Fibroblast of skin of back (primary cell): Measurements from ENCODE around the gene TM7SF3. TPM values are rescaled to one million over a fixed set of nuclear protein-coding genes. Genes with fewer than 3 reads are reported as not detected.
"Not testable (repeated sequence)": the region's sequence is repeated elsewhere in the genome, so short reads cannot be mapped to it uniquely, and the experiment has no call there.

Experiments used
- DNase-seq: peaks from one replicate; pipeline ENCODE4 v3.0.0-alpha.2; 2013
- polyA plus RNA-seq, 2 experiments: library from polyadenylated mRNA; unstranded; fragments of 120-200 nt; gene quantifications; one replicate each; pipeline ENCODE4 v1.2.1, GENCODE V29; 2013; ENCODE audit not compliant: insufficient read length in 2 of 2

TM7SF3 gene
- polyA plus RNA-seq (2013, experiment 1 of 2; ENCODE audit: insufficient read length): 44.1 TPM
- 36.9 TPM for polyA plus RNA-seq (2013, experiment 2 of 2; ENCODE audit: insufficient read length)

- peak; percentile 84 for DNase-seq
Measured at GRCh38 chr12:27014085-27014858, at the start of gene TM7SF3. TM7SF3 (minus strand) TSS chr12:27014384; CDS start chr12:27014168, 216 bp downstream.

- no peak for DNase-seq
Measured at GRCh38 chr12:27063250-27063851, 49.2 kb upstream of the TM7SF3 start.

- no peak for DNase-seq
Measured at GRCh38 chr12:27061317-27061716, 47.1 kb upstream of the TM7SF3 start.

- DNase-seq: no peak
Measured at GRCh38 chr12:27060740-27061139, 46.6 kb upstream of the TM7SF3 start.

- DNase-seq: no peak
Measured at GRCh38 chr12:27057543-27057942, 43.4 kb upstream of the TM7SF3 start.

- DNase-seq: no peak
Measured at GRCh38 chr12:27055966-27056365, 41.8 kb upstream of the TM7SF3 start.

GRCh38 chr12:27052742-27053141 lies 38.6 kb upstream of the TM7SF3 start:
- DNase-seq: no peak

- DNase-seq: no peak
Measured at GRCh38 chr12:27052176-27052575, 38.0 kb upstream of the TM7SF3 start.

GRCh38 chr12:27048822-27049752 lies 34.9 kb upstream of the TM7SF3 start:
- peak; percentile 92 for DNase-seq

GRCh38 chr12:27042018-27042417 lies 27.8 kb upstream of the TM7SF3 start:
- not testable (repeated sequence) for DNase-seq

- DNase-seq: not testable (repeated sequence)
Measured at GRCh38 chr12:27040637-27041036, 26.5 kb upstream of the TM7SF3 start.

GRCh38 chr12:27034607-27035293 lies 20.6 kb upstream of the TM7SF3 start:
- DNase-seq: no peak

- no peak for DNase-seq
Measured at GRCh38 chr12:27032679-27033078, 18.5 kb upstream of the TM7SF3 start.

GRCh38 chr12:27031531-27031930 lies 17.3 kb upstream of the TM7SF3 start:
- DNase-seq: peak; percentile 77

- no peak for DNase-seq
Measured at GRCh38 chr12:27026257-27026656, 12.1 kb upstream of the TM7SF3 start.

- peak; percentile 20 for DNase-seq
Measured at GRCh38 chr12:27025116-27025515, 10.9 kb upstream of the TM7SF3 start.

- no peak for DNase-seq
Measured at GRCh38 chr12:27024291-27024690, 10.1 kb upstream of the TM7SF3 start.

GRCh38 chr12:27020761-27021160 lies 6.6 kb upstream of the TM7SF3 start:
- no peak for DNase-seq

GRCh38 chr12:27018037-27018436 lies 3.9 kb upstream of the TM7SF3 start:
- no peak for DNase-seq

GRCh38 chr12:27017163-27017823 lies 3.1 kb upstream of the TM7SF3 start:
- DNase-seq: not testable (repeated sequence)

GRCh38 chr12:27015730-27016076 lies 1.5 kb upstream of the TM7SF3 start:
- peak; percentile 46 for DNase-seq
